K562 (cell line): ENCODE measurements around the gene DDRGK1. TPM values are rescaled to one million over a fixed set of nuclear protein-coding genes. Genes with fewer than 3 reads are reported as not detected.

Source experiments
- CHD4 ChIP-seq: fragments of 200-600 bp; sonication (generic); IDR thresholded peaks from 3 replicates; pipeline ENCODE4 v1.6.1; 2012; ENCODE audit warnings: low read depth, mild to moderate bottlenecking, mixed read lengths, low read length, inconsistent platforms; ENCODE audit not compliant: insufficient read depth, insufficient replicate concordance, poor library complexity, severe bottlenecking
- CREM ChIP-seq: IDR thresholded peaks from 2 replicates; pipeline ENCODE4 v1.6.1; 2014; ENCODE audit warnings: antibody characterized with exemption, low read depth
- CTCF ChIP-seq, 3 experiments: IDR thresholded peaks in 2 of 3; conservative IDR thresholded peaks in 1 of 3; 2 replicates each; pipeline ENCODE4 v1.5.1; 2011 to 2012; ENCODE audit warnings: low read length in 3 of 3, mild to moderate bottlenecking in 3 of 3, control low read depth in 2 of 3, improper control_type of control experiment in 1 of 3, inconsistent platforms in 1 of 3, low read depth in 1 of 3, mixed read lengths in 1 of 3, moderate library complexity in 1 of 3; ENCODE audit not compliant: insufficient read depth in 2 of 3
- FOXK1 ChIP-seq: sonication (generic); formaldehyde crosslinking; IDR thresholded peaks from 2 replicates; pipeline ENCODE4 v1.8.0; 2022; ENCODE audit warnings: missing genetic modification reagents, mild to moderate bottlenecking, borderline replicate concordance
- GABPA ChIP-seq: fragments of 200-800 bp; sonication (Bioruptor generic); conservative IDR thresholded peaks from 2 replicates; pipeline ENCODE4 v1.6.1; 2016; ENCODE audit warnings: low read depth, missing genetic modification characterization, missing compliant biosample characterization
- HMGN3 ChIP-seq: IDR thresholded peaks from 2 replicates; pipeline ENCODE4 v1.6.1; 2011; ENCODE audit warnings: borderline replicate concordance, low read depth, mild to moderate bottlenecking, mixed read lengths, low read length; ENCODE audit not compliant: insufficient read length; ENCODE audit errors: extremely low read depth
- KAT8 ChIP-seq: fragments of 450-650 bp; IDR thresholded peaks from 2 replicates; pipeline ENCODE4 v1.6.1; 2016; ENCODE audit warnings: low read depth, mild to moderate bottlenecking
- MXI1 ChIP-seq: IDR thresholded peaks from 2 replicates; pipeline ENCODE4 v1.6.1; 2011; ENCODE audit warnings: low read depth, mild to moderate bottlenecking, improper control_type of control experiment, low read length
- NFE2 ChIP-seq: IDR thresholded peaks from 2 replicates; pipeline ENCODE4 v1.6.1; 2014; ENCODE audit warnings: antibody characterized with exemption, low read depth
- PHB2 ChIP-seq: fragments of 450-650 bp; IDR thresholded peaks from 2 replicates; pipeline ENCODE4 v1.6.1; 2017; ENCODE audit warnings: low read depth
- RBM14 ChIP-seq: fragments of 200-400 bp; formaldehyde crosslinking; IDR thresholded peaks from 2 replicates; pipeline ENCODE4 v1.6.1; 2018; ENCODE audit warnings: low read depth, mild to moderate bottlenecking, low read length, moderate library complexity, borderline replicate concordance; ENCODE audit not compliant: insufficient read depth
- TRIM24 ChIP-seq, 2 experiments: fragments of 450-650 bp; IDR thresholded peaks; 2 replicates each; pipeline ENCODE4 v1.6.1; 2016
- ZNF224 ChIP-seq: sonication (generic); formaldehyde crosslinking; IDR thresholded peaks from 2 replicates; pipeline ENCODE4 v1.8.0; 2022; ENCODE audit warnings: mild to moderate bottlenecking, missing genetic modification reagents
- ZNF253 ChIP-seq: fragments of 250-450 bp; sonication (Bioruptor Pico); conservative IDR thresholded peaks from 2 replicates; pipeline ENCODE4 v1.6.1; 2021; ENCODE audit warnings: mild to moderate bottlenecking
- ZNF263 ChIP-seq: sonication (generic); formaldehyde crosslinking; IDR thresholded peaks from 2 replicates; pipeline ENCODE4 v1.8.0; 2022; ENCODE audit warnings: mild to moderate bottlenecking, missing genetic modification reagents, borderline replicate concordance
- ZNF764 ChIP-seq: fragments of 250-450 bp; sonication (Bioruptor Pico); IDR thresholded peaks from 2 replicates; pipeline ENCODE4 v1.4.0; 2020; ENCODE audit warnings: low read depth, mild to moderate bottlenecking, moderate library complexity
- ZSCAN29 ChIP-seq: fragments of 450-650 bp; IDR thresholded peaks from 2 replicates; pipeline ENCODE4 v1.6.1; 2017
- polyA plus RNA-seq, 8 experiments: library from polyadenylated mRNA; depleted of rRNA in 4 of 8; stranded (reverse) in 5 of 8; unstranded in 3 of 8; fragments of >200 nt; fragmentation: Nextera tagmentation in 2 of 8; fragmentation: Illumina TruSeq in 1 of 8; extraction: Ambion mirVana in 2 of 8; extraction: Trizol in 1 of 8; gene quantifications; 2 replicates each; pipeline versions ENCODE4 v1.2.1 to v1.2.3, GENCODE V29; 2011 to 2014; ENCODE audit warnings: inconsistent platforms in 1 of 8, missing spikeins in 1 of 8
- total RNA-seq, 7 experiments: library from RNA; depleted of rRNA in 6 of 7; stranded (reverse); fragments of >200 nt in 6 of 7; fragmentation: Illumina TruSeq in 2 of 7; extraction: Trizol in 2 of 7; gene quantifications; 2 replicates each; pipeline versions ENCODE4 v1.2.1 to v1.2.3, GENCODE V29; 2011 to 2021; ENCODE audit warnings: low replicate concordance in 1 of 7
- TF ChIP-seq, protein P1 (sequence below): sonication (generic); formaldehyde crosslinking; IDR thresholded peaks from 2 replicates; pipeline ENCODE4 v1.8.1; 2022; ENCODE audit warnings: missing genetic modification reagents
- TF ChIP-seq, protein P2 (sequence below), 2 experiments: fragments of 150-350 bp in 1 of 2; IDR thresholded peaks; 2 replicates each; pipeline ENCODE4 v1.6.1; 2012 to 2016; ENCODE audit warnings: low read depth in 2 of 2, low read length in 2 of 2, mild to moderate bottlenecking in 1 of 2, moderate library complexity in 1 of 2

DDRGK1 gene
- total and polyA plus RNA-seq, 9 of the 15 experiments (the other 6 are each of a cell fraction or from before 2014, with no cell fraction given), result 2.3 to 54.4 (median 29.1) TPM

- TF ChIP-seq CTCF (IDR thresholded peaks at IDR 0.05 in 2 of 3, conservative IDR thresholded peaks at IDR 0.05 in 1 of 3; ENCODE audit: insufficient read depth in 2 of 3, low read depth in 1 of 3, low read length in 3 of 3), result no peak; a peak in 1 of 6 replicates
- no peak for TF ChIP-seq ZSCAN29
- TF ChIP-seq ZNF764 (CRISPR knock-in tag), result no peak
- no peak for TF ChIP-seq CHD4
- TF ChIP-seq MXI1, result no peak
- TF ChIP-seq TRIM24 (IDR thresholded peaks at IDR 0.05), result no peak
- no peak for TF ChIP-seq ZNF263 (CRISPR knock-in tag)
- no peak for TF ChIP-seq GABPA
- no peak for TF ChIP-seq FOXK1 (CRISPR knock-in tag)
- no peak for TF ChIP-seq KAT8
- TF ChIP-seq RBM14, result no peak
- TF ChIP-seq, protein P1, sequence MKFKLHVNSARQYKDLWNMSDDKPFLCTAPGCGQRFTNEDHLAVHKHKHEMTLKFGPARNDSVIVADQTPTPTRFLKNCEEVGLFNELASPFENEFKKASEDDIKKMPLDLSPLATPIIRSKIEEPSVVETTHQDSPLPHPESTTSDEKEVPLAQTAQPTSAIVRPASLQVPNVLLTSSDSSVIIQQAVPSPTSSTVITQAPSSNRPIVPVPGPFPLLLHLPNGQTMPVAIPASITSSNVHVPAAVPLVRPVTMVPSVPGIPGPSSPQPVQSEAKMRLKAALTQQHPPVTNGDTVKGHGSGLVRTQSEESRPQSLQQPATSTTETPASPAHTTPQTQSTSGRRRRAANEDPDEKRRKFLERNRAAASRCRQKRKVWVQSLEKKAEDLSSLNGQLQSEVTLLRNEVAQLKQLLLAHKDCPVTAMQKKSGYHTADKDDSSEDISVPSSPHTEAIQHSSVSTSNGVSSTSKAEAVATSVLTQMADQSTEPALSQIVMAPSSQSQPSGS (CRISPR knock-in tag), result peak; percentile 97
- TF ChIP-seq ZNF253 (CRISPR knock-in tag), result no peak
- no peak for TF ChIP-seq NFE2
- no peak for TF ChIP-seq HMGN3
- no peak for TF ChIP-seq PHB2
- no peak for TF ChIP-seq ZNF224 (CRISPR knock-in tag)
- TF ChIP-seq CREM, result peak; percentile 53
- TF ChIP-seq, protein P2, sequence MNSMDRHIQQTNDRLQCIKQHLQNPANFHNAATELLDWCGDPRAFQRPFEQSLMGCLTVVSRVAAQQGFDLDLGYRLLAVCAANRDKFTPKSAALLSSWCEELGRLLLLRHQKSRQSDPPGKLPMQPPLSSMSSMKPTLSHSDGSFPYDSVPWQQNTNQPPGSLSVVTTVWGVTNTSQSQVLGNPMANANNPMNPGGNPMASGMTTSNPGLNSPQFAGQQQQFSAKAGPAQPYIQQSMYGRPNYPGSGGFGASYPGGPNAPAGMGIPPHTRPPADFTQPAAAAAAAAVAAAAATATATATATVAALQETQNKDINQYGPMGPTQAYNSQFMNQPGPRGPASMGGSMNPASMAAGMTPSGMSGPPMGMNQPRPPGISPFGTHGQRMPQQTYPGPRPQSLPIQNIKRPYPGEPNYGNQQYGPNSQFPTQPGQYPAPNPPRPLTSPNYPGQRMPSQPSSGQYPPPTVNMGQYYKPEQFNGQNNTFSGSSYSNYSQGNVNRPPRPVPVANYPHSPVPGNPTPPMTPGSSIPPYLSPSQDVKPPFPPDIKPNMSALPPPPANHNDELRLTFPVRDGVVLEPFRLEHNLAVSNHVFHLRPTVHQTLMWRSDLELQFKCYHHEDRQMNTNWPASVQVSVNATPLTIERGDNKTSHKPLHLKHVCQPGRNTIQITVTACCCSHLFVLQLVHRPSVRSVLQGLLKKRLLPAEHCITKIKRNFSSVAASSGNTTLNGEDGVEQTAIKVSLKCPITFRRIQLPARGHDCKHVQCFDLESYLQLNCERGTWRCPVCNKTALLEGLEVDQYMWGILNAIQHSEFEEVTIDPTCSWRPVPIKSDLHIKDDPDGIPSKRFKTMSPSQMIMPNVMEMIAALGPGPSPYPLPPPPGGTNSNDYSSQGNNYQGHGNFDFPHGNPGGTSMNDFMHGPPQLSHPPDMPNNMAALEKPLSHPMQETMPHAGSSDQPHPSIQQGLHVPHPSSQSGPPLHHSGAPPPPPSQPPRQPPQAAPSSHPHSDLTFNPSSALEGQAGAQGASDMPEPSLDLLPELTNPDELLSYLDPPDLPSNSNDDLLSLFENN (IDR thresholded peaks at IDR 0.05; ENCODE audit: low read depth in 2 of 2, low read length in 2 of 2), result no peak
Observed at GRCh38 chr20:3172933-3173609, 31.4 kb downstream of the DDRGK1 start, which contains the start of gene LZTS3 (continued).
